ENCODE results near the gene FYB1. TPM values are rescaled to one million over a fixed set of nuclear protein-coding genes. Genes with fewer than 3 reads are reported as not detected.

FYB1 gene
- total and polyA plus RNA-seq, 2 donors: 2.9 to 10.9 TPM

- H3K4me1 ChIP-seq (ENCODE audit: insufficient read depth): no peaks in the 10 kb centered on the region
- H3K4me3 ChIP-seq (ENCODE audit: low read depth, low read length): no peak overlapping the region
- H3K36me3 ChIP-seq (ENCODE audit: insufficient read depth): no peaks in the 10 kb centered on the region
- 38% methylated on average over 1 of the region's 1 CpG for WGBS
- DNase-seq (ENCODE audit: extremely low spot score): no peak
- no peak overlapping the region for H3K27ac ChIP-seq (ENCODE audit: low read depth)
Measured at GRCh38 chr5:39093352-39093751, 126.0 kb downstream of the FYB1 start.

- DNase-seq (ENCODE audit: extremely low spot score): no peak
- Histone ChIP-seq H3K4me1 (ENCODE audit: insufficient read depth) (no peaks in the 10 kb centered on the region), H3K4me3 (ENCODE audit: low read depth, low read length) (no peak overlapping the region), H3K36me3 (ENCODE audit: insufficient read depth) (no peaks in the 10 kb centered on the region), H3K27ac (ENCODE audit: low read depth) (no peak overlapping the region)
- 24% methylated on average over 4 of the region's 4 CpGs for WGBS
Measured at GRCh38 chr5:39092581-39093351, 126.6 kb downstream of the FYB1 start.

- Histone ChIP-seq H3K27ac (ENCODE audit: low read depth) (no peak overlapping the region), H3K36me3 (ENCODE audit: insufficient read depth) (no peaks in the 10 kb centered on the region), H3K4me3 (ENCODE audit: low read depth, low read length) (no peak overlapping the region), H3K4me1 (ENCODE audit: insufficient read depth) (no peaks in the 10 kb centered on the region)
- no peak for DNase-seq (ENCODE audit: extremely low spot score)
- WGBS: 62% methylated on average over 7 of the region's 7 CpGs
Measured at GRCh38 chr5:39091940-39092580, 127.3 kb downstream of the FYB1 start.

GRCh38 chr5:39083968-39084367 lies 135.4 kb downstream of the FYB1 start:
- DNase-seq (ENCODE audit: extremely low spot score): no peak
- H3K27ac ChIP-seq (ENCODE audit: low read depth): no peak overlapping the region
- WGBS: 84% methylated on average over 1 of the region's 1 CpG
- no peak overlapping the region for H3K4me3 ChIP-seq (ENCODE audit: low read depth, low read length)
- H3K4me1 ChIP-seq (ENCODE audit: insufficient read depth): no peaks in the 10 kb centered on the region
- H3K36me3 ChIP-seq (ENCODE audit: insufficient read depth): no peaks in the 10 kb centered on the region

- Histone ChIP-seq H3K36me3 (ENCODE audit: insufficient read depth) (no peaks in the 10 kb centered on the region), H3K27ac (ENCODE audit: low read depth) (no peak overlapping the region), H3K4me1 (ENCODE audit: insufficient read depth) (no peaks in the 10 kb centered on the region), H3K4me3 (ENCODE audit: low read depth, low read length) (no peak overlapping the region)
- DNase-seq (ENCODE audit: extremely low spot score): no peak
- 89% methylated on average over 3 of the region's 3 CpGs for WGBS
Measured at GRCh38 chr5:39082995-39083394, 136.4 kb downstream of the FYB1 start.

GRCh38 chr5:39080597-39081204 lies 138.7 kb downstream of the FYB1 start:
- Histone ChIP-seq H3K4me3 (ENCODE audit: low read depth, low read length) (no peak overlapping the region), H3K36me3 (ENCODE audit: insufficient read depth) (no peaks in the 10 kb centered on the region)

GRCh38 chr5:39080168-39080567 lies 139.2 kb downstream of the FYB1 start:
- H3K4me1 ChIP-seq (ENCODE audit: insufficient read depth): no peaks in the 10 kb centered on the region
- 45% methylated on average over 2 of the region's 2 CpGs for WGBS
- no peak for DNase-seq (ENCODE audit: extremely low spot score)
- H3K36me3 ChIP-seq (ENCODE audit: insufficient read depth): no peaks in the 10 kb centered on the region
- H3K4me3 ChIP-seq (ENCODE audit: low read depth, low read length): no peak overlapping the region
- H3K27ac ChIP-seq (ENCODE audit: low read depth): no peak overlapping the region

More at GRCh38 chr5:39080597-39081204, 138.7 kb downstream of the FYB1 start:
- no peak overlapping the region for H3K27ac ChIP-seq (ENCODE audit: low read depth)
- no peak for DNase-seq (ENCODE audit: extremely low spot score)
- no peaks in the 10 kb centered on the region for H3K4me1 ChIP-seq (ENCODE audit: insufficient read depth)
- WGBS: 9% methylated on average over 3 of the region's 3 CpGs

GRCh38 chr5:39079147-39079546 lies 140.2 kb downstream of the FYB1 start:
- 64% methylated on average over 2 of the region's 2 CpGs for WGBS
- Histone ChIP-seq H3K27ac (ENCODE audit: low read depth) (no peak overlapping the region), H3K4me3 (ENCODE audit: low read depth, low read length) (no peak overlapping the region), H3K36me3 (ENCODE audit: insufficient read depth) (no peaks in the 10 kb centered on the region), H3K4me1 (ENCODE audit: insufficient read depth) (no peaks in the 10 kb centered on the region)
- DNase-seq (ENCODE audit: extremely low spot score): no peak

GRCh38 chr5:39076757-39077728 lies 142.3 kb downstream of the FYB1 start:
- H3K27ac ChIP-seq (ENCODE audit: low read depth): no peak overlapping the region
- H3K36me3 ChIP-seq (ENCODE audit: insufficient read depth): no peaks in the 10 kb centered on the region
- no peak overlapping the region for H3K4me3 ChIP-seq (ENCODE audit: low read depth, low read length)
- no peaks in the 10 kb centered on the region for H3K4me1 ChIP-seq (ENCODE audit: insufficient read depth)
- no peak for DNase-seq (ENCODE audit: extremely low spot score)
- 43% methylated on average over 6 of the region's 6 CpGs for WGBS

- WGBS: 68% methylated on average over 6 of the region's 6 CpGs
- no peak overlapping the region for H3K4me3 ChIP-seq (ENCODE audit: low read depth, low read length)
- H3K4me1 ChIP-seq (ENCODE audit: insufficient read depth): no peaks in the 10 kb centered on the region
- H3K27ac ChIP-seq (ENCODE audit: low read depth): no peak overlapping the region
- DNase-seq (ENCODE audit: extremely low spot score): no peak
- no peaks in the 10 kb centered on the region for H3K36me3 ChIP-seq (ENCODE audit: insufficient read depth)
Measured at GRCh38 chr5:39076101-39076756, 143.1 kb downstream of the FYB1 start.

- no peaks in the 10 kb centered on the region for H3K4me1 ChIP-seq (ENCODE audit: insufficient read depth)
- peak within 1 kb of the TSS; percentile 90 for H3K4me3 ChIP-seq (ENCODE audit: low read depth, low read length)
- peak; percentile 69 for DNase-seq (ENCODE audit: extremely low spot score)
- H3K27ac ChIP-seq (ENCODE audit: low read depth): peak within 1 kb of the TSS; percentile 94
- under 1% methylated on average over 90 of the region's 94 CpGs for WGBS
- H3K36me3 ChIP-seq (ENCODE audit: insufficient read depth): no peaks in the 10 kb centered on the region
Measured at GRCh38 chr5:39074017-39074814, 145.1 kb downstream of the FYB1 start, which contains the start of gene RICTOR. Gene RICTOR (minus strand): TSS chr5:39074399. CDS start chr5:39074377, 22 bp downstream.

- H3K4me3 ChIP-seq (ENCODE audit: low read depth, low read length): peak overlapping the region; percentile 90
- no peaks in the 10 kb centered on the region for H3K4me1 ChIP-seq (ENCODE audit: insufficient read depth)
- WGBS: under 1% methylated on average over 29 of the region's 29 CpGs
- H3K36me3 ChIP-seq (ENCODE audit: insufficient read depth): no peaks in the 10 kb centered on the region
- H3K27ac ChIP-seq (ENCODE audit: low read depth): peak overlapping the region; percentile 90
- DNase-seq (ENCODE audit: extremely low spot score): no peak
Measured at GRCh38 chr5:39073767-39074016, 145.7 kb downstream of the FYB1 start.
